IgD-negative memory B cell (primary cell): ENCODE results near the gene PMVK. TPM values are rescaled to one million over a fixed set of nuclear protein-coding genes. Genes with fewer than 3 reads are reported as not detected.
A peak's percentile ranks its signal among the peaks of the same experiment; 100 is the strongest.

Experiments
- H3K27ac Mint-ChIP-seq, 3 donors: one replicate each; pipeline ENCODE4 v1.8.0; 2020 to 2022; ENCODE audit warnings: mild to moderate bottlenecking in 3 of 3, mixed read lengths in 3 of 3, moderate library complexity in 1 of 3
- H3K27me3 Mint-ChIP-seq: one replicate; pipeline ENCODE4 v1.8.0; 2021; ENCODE audit warnings: mixed read lengths
- H3K36me3 Mint-ChIP-seq: one replicate; pipeline ENCODE4 v1.8.0; 2020; ENCODE audit warnings: mild to moderate bottlenecking, mixed read lengths
- H3K4me1 Mint-ChIP-seq, 3 donors: one replicate each; pipeline ENCODE4 v1.8.0; 2020 to 2022; ENCODE audit warnings: mixed read lengths in 3 of 3, mild to moderate bottlenecking in 1 of 3
- H3K4me3 Mint-ChIP-seq, 4 donors: one replicate each; pipeline ENCODE4 v1.8.0; 2020 to 2022; ENCODE audit warnings: mild to moderate bottlenecking in 4 of 4, mixed read lengths in 4 of 4, moderate library complexity in 3 of 4
- H3K9me3 Mint-ChIP-seq, 3 donors: one replicate each; pipeline ENCODE4 v1.8.0; 2020 to 2021; ENCODE audit warnings: mixed read lengths in 3 of 3, mild to moderate bottlenecking in 1 of 3
- polyA plus RNA-seq: library from polyadenylated mRNA; unstranded; fragments of 300-500 nt; fragmentation: Illumina TruSeq; gene quantifications from one replicate; pipeline ENCODE4 v1.2.3, GENCODE V29; 2021

Gene PMVK
- polyA plus RNA-seq, 1 donor from 2014 or later = 78.3 TPM

DNA sequence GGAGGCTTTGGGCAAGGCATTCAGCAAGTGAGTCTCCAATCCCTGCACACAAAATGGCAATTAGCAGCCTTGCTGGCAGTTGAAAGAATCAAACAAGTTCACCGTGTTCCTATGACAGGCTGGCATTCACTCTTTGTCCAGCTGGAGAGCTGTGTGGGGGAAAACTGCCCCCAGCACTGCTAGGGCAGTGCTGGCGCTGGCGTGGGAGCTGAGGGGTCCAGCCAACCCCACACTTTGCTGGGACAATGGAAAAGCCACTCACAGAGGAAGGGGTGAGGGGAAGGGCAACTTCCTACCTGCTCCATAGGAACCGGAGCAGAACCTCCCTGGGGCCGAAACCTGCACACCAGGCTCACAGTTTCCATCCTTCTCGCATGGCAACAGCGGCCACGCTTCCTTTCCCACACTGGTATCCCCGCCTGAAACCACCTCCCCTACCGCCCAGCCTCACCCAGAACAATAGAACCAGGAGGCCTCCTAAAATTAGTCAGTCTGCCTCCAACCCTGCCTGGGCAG is 39.7 kb downstream of the PMVK start:
- no peaks in the 10 kb centered on the region for H3K9me3 Mint-ChIP-seq
- no peak overlapping the region for H3K4me3 Mint-ChIP-seq
- H3K36me3 Mint-ChIP-seq = peaks cover 5% of the 10 kb centered on the region
- H3K27me3 Mint-ChIP-seq = no peaks in the 10 kb centered on the region
- peaks cover 0 to 3% (median 0%) of the 10 kb centered on the region in 3 donors for H3K4me1 Mint-ChIP-seq
- H3K27ac Mint-ChIP-seq = no peak overlapping the region

DNA sequence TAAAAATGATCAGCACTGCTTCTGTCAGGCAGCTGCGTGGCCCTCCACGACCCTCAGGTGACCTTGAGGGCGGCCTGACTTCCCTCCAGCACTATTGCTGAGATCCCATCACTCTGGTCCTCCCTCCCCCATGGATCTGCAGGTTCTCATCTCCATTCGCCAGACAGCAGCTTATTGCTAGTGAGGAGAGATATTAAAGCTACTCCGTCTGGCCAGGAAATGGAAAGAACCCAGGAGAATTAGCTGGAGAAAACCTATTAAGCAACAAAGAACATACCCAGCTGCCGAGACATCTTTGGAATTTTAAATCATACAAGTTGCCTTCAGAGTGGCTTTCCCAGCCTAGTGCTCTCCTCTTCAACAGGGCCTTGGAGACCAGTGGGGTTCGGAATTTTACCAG is 40.7 kb downstream of the PMVK start:
- Mint-ChIP-seq H3K36me3 (peaks cover 5% of the 10 kb centered on the region), H3K4me1 (peaks cover 0 to 3% (median 0%) of the 10 kb centered on the region in 3 donors), H3K27ac (no peak overlapping the region), H3K4me3 (no peak overlapping the region), H3K27me3 (no peaks in the 10 kb centered on the region), H3K9me3 (no peaks in the 10 kb centered on the region)

DNA sequence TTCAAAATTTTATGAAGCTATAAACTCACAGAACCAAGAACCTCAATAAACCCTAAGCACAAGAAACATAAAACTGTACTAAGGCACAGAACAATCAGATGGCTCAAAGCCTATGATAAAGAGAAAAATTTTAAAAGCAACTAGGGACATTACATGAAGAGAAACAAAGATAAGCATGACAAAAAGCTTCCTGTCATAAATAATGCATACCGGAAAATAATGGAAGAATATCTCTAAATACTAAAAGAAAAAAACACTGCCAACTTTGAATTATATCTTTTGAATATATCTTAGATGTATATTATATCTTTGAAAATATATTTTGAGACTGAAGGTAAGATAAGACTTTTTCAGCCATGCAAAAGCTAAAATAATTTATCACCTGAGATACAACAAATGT is 45.1 kb downstream of the PMVK start:
- H3K36me3 Mint-ChIP-seq = peaks cover 5% of the 10 kb centered on the region
- H3K4me3 Mint-ChIP-seq = no peak overlapping the region
- H3K4me1 Mint-ChIP-seq = no peaks in the 10 kb centered on the region
- H3K27ac Mint-ChIP-seq = no peak overlapping the region
- no peaks in the 10 kb centered on the region for H3K9me3 Mint-ChIP-seq
- peaks cover 2% of the 10 kb centered on the region for H3K27me3 Mint-ChIP-seq

DNA sequence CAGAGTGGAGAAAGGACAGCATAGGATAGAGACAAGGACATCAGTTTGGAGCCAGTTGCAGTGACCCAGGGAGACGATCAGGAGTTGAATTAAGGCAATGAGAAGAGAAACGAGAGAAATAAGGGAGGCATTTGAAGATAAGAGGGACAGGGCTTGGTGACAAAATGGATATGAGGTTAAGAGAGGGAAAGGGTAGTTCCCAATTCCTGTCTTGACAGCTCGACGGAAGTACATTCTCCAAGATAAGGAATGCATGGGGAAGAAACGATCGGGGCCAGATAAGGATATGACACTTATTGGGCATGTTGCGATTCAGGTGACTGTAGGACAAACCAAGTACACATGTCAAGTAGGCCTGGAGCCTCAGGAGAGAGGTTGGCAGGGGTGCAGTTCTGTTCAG is 47.8 kb downstream of the PMVK start:
- no peaks in the 10 kb centered on the region for H3K9me3 Mint-ChIP-seq
- H3K27ac Mint-ChIP-seq = no peak overlapping the region
- peaks cover 2% of the 10 kb centered on the region for H3K27me3 Mint-ChIP-seq
- H3K4me3 Mint-ChIP-seq = no peak overlapping the region
- peaks cover 5% of the 10 kb centered on the region for H3K36me3 Mint-ChIP-seq
- peaks cover 0 to 2% (median 0%) of the 10 kb centered on the region in 3 donors for H3K4me1 Mint-ChIP-seq

DNA sequence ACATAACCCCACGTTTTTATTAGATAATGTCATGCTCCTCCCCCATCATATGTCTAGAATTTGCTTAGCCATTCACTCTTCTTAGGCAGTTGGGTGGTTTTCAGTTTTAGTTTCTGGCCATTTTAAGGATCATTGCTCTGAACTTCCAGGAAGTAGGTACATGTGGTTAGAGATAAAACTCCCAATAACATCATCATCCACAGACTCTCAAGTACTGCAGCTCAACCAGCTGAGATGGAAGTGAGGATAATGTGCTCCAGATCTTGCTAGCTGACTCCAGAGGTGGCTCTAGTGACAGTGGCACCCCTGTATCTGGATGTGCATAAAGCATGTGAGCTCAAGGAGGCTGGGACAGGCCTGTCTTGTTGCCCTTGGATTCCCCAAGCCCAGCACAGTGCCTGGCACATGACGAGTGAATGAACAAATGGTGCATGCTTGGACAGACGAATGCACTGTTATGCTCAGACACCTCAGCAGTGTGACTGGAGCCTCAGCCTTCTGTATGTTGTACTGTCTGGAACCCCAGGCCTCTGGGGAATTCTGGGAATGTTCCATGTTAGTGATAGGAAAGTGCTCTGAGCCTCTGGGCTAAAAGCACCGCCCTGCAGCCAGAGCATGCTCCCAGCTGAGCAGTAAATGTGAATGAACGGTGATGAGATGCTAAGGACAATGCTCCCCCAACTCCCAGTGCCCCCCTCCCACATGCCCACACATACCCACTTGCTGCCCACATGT is 50.1 kb downstream of the PMVK start:
- Mint-ChIP-seq H3K4me3 (no peak overlapping the region), H3K36me3 (peaks cover 3% of the 10 kb centered on the region), H3K9me3 (no peaks in the 10 kb centered on the region), H3K4me1 (peaks cover 0 to 2% (median 0%) of the 10 kb centered on the region in 3 donors), H3K27me3 (peaks cover 2% of the 10 kb centered on the region), H3K27ac (peak overlapping the region in 1 of 3 donors; percentile 24)

DNA sequence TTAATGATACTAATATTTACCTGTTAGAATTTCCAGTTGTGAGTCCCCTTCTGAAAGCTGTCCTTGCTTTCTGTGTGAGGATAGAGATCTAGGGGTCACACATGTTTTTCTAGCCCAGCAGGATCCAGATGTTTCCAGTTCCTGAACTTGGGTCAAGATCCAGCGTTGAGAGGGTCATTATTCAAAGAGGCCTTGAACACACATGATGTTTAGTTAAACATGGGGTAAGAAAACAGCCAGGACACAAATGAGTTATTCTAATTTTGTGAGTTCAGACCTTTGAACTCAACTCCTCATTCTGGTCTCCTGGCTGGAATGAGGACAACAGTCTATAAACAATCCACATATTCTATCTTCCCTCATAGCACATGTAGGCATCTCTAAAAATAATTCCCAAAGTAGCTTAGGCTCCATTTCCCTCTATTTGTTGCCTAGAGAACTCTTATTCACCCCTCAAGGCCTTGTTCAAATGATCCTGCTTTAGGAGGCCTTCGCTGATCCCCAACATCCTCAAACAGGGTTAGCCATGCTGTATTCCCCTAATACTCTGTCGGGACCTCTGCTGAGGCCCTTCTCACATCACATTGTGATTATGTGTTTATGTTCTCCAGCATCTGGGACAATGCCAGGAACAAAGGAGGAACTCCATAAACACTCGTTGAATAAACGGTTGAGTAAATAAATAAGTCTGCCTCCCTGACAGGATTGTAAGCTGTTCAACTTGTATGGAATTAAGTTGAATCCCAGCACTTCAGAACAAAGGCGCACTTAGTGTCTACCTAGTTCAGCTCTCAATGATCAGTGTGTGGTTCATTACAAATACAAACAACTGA is 51.4 kb downstream of the PMVK start:
- H3K27ac Mint-ChIP-seq = peak overlapping the region in 1 of 3 donors; percentile 86
- peaks cover 3% of the 10 kb centered on the region for H3K36me3 Mint-ChIP-seq
- H3K4me1 Mint-ChIP-seq = peaks cover 0 to 2% (median 0%) of the 10 kb centered on the region in 3 donors
- H3K9me3 Mint-ChIP-seq = no peaks in the 10 kb centered on the region
- H3K27me3 Mint-ChIP-seq = peaks cover 2% of the 10 kb centered on the region
- H3K4me3 Mint-ChIP-seq = no peak overlapping the region

DNA sequence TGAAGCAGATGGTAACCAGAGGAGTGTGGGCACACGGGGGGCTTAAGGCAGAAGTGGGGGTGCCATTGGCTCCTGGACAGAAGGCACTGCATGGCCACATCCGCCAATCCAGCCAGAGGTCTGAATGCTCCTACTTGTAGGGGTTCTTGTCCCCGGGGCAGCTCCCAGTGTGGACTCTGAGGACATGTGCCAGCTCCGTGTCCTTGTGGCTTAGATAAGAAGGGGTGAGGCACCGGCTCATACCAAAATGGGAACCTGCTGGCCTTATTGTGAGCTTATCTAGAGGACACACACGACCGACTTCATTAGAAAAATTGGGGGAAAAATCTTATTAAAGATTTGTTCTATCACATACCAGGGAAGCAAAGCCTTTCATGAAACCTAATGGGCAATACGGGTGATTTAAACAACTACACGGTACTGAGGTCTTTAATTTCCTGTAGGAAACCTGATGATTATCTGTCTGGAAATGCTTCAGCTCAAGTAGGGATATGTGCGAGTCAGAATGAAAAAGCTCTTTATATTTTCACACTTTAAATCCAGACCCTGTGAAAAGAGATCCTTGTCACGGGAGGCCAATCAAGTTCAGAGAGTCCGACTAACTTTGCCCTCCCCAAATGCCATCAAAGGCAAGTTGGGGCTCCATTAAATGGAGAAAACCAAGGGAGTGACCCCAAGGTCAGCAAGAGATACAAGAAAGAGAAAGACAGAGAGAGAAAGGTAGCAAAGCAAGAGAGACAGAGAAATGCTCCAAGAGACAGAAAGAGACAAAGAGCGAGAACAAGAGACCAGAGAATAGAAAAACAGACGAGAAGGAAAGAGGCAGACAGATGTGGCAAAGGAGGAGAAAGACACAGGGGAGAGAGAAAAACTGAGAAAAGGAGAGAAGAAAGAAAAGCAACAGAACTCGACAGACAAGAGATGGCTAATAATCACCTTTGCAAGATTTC is 52.3 kb downstream of the PMVK start:
- H3K4me1 Mint-ChIP-seq = peaks cover 0 to 2% (median 0%) of the 10 kb centered on the region in 3 donors
- peaks cover 2% of the 10 kb centered on the region for H3K27me3 Mint-ChIP-seq
- peak overlapping the region in 1 of 3 donors; percentile 86 for H3K27ac Mint-ChIP-seq
- H3K9me3 Mint-ChIP-seq = no peaks in the 10 kb centered on the region
- no peak overlapping the region for H3K4me3 Mint-ChIP-seq
- H3K36me3 Mint-ChIP-seq = peaks cover under 1% of the 10 kb centered on the region

DNA sequence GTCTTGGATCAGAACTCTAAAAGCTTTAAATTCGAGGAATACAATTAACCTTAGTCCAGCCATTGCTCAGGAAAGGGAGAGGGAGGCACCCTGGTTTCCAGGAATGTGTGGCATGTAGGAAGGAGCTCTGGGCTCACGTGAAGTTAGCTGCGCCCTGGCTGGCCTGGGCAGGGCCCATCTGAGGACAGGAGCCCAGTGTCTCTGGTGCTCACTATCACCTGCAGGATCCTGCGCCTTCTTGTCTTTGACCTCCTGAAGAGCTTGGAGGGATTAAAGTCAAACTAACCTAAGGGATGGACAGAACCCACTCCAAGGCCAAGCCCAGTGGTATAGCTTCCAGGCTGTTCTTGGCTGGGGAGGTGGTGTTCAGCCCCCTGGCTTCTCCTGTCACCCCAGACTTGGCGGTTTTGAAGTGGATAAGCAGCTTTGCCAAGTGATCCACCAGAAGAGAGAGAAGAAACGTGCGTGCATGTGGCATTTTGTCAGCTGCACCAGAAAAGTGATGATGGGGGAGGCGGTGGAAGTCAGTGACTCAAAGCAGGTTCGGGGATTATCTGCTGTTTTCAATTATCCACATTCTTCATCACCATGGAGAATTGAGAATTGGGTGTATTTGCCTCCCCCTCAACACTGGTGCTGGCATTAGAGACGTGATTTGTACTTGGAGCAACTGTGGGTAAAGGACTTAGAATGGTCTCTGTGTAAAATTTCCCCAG is 54.5 kb downstream of the PMVK start:
- no peaks in the 10 kb centered on the region for H3K9me3 Mint-ChIP-seq
- peaks cover 1% of the 10 kb centered on the region for H3K27me3 Mint-ChIP-seq
- H3K4me1 Mint-ChIP-seq = peaks cover 0 to 2% (median 0%) of the 10 kb centered on the region in 3 donors
- H3K4me3 Mint-ChIP-seq = no peak overlapping the region
- H3K36me3 Mint-ChIP-seq = no peaks in the 10 kb centered on the region
- no peak overlapping the region for H3K27ac Mint-ChIP-seq

DNA sequence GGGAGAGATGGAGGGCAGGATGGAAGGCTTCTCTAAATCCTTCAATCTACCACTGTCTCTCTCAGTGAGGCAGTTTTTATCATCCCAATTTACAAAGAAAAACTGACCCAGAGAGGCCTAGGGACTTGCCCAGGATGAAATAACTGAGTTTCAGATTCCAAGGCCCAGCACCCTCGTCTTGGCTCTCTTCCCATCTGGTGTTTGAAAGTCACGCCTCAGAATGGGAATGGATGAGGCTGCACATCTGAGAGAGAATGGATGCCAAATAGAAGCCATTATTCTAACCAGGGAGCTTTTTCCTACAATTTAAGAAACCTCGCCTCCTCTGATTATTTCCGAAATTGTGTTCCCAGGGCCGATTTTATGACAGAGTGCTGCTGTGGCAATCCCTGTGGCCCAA is 55.8 kb downstream of the PMVK start:
- no peak overlapping the region for H3K4me3 Mint-ChIP-seq
- no peaks in the 10 kb centered on the region for H3K36me3 Mint-ChIP-seq
- peaks cover 2% of the 10 kb centered on the region for H3K27me3 Mint-ChIP-seq
- H3K9me3 Mint-ChIP-seq = no peaks in the 10 kb centered on the region
- no peak overlapping the region for H3K27ac Mint-ChIP-seq
- no peaks in the 10 kb centered on the region for H3K4me1 Mint-ChIP-seq

DNA sequence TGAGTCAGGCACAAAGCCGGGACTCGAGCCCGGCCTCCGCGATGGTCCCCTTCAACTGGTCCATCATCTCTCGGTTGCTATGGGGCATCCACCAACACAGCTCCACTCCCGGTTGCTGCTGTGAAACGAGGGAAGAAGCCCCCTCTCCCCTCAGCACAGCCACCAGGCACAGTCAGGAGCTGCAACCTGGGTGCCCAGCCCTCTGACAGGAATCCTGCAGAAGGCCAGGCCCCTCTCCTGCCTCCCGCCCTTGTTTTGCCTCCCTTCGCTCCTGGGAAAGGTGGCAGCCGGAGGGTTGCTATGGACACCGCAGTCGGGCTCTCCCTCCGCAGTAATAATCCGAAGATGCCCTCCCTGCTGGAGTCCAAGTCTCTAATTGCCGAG is 57.5 kb downstream of the PMVK start:
- Mint-ChIP-seq H3K36me3 (no peaks in the 10 kb centered on the region), H3K4me1 (no peaks in the 10 kb centered on the region), H3K27me3 (peaks cover 2% of the 10 kb centered on the region), H3K27ac (no peak overlapping the region), H3K9me3 (no peaks in the 10 kb centered on the region), H3K4me3 (no peak overlapping the region)

DNA sequence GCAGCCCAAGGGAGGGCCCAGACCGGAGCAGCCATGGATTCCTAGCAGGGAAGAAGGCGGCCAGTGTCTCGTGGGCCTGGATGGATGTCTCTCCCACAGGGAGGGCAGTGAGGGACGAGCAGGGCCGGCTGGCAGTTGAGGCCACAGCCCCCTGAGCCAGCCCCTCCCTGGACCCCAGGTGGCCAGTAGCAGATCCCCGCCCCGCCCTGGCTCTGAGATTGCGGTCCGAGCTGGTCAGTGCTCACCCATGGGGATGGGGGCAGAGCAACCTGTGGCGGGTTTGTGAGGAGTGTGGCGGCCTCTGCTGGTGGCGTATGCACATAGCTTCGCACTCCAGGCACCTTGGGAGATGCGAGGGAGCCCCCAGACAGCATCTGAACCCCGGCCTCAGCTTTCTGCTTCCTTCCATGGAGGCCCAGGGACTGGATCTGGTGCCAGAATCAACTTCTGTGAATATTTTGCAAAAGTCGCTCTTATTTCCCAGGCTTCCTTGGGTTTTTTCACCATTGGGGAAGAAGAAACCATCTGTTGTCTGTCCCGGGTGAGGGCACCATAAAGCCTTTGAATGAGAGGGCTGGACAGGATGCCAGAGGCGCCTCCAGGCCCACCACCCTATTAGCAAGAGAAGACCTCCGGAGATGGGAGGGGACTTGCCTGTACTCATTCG is 58.0 kb downstream of the PMVK start:
- Mint-ChIP-seq H3K4me3 (no peak overlapping the region), H3K4me1 (no peaks in the 10 kb centered on the region), H3K36me3 (no peaks in the 10 kb centered on the region), H3K9me3 (no peaks in the 10 kb centered on the region), H3K27me3 (peaks cover 7% of the 10 kb centered on the region), H3K27ac (no peak overlapping the region)

DNA sequence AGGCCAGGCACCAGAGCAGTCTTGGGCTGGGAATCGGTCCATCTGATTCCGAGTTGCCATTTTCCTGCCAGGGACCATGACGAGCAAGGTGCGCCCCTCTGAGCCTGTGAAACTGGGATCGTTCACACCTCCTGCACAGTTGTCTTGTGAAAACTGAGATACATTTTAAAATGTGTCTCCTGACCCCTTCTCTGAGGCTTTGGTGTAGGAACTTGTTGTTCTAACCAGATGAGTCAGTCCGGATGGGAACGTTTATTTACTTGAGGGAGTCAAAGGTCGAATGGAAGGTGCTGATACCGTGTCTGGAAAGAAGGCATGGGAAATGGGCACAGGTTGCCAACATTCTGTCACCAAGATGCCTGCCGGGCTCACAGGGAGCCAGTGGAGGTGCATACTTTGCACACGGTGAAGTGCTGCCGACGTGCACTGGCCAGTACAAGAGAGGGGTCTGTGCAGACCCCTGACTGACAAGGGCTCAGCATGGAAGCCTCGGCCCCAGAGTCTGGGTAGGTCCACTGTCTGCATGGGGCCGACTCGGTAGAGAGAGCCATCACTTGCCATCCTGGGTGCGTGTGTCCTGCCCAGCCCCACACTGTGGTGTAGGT is 59.0 kb downstream of the PMVK start:
- Mint-ChIP-seq H3K9me3 (no peaks in the 10 kb centered on the region), H3K4me3 (no peak overlapping the region), H3K27me3 (peaks cover 8% of the 10 kb centered on the region), H3K4me1 (no peaks in the 10 kb centered on the region), H3K36me3 (no peaks in the 10 kb centered on the region), H3K27ac (no peak overlapping the region)

DNA sequence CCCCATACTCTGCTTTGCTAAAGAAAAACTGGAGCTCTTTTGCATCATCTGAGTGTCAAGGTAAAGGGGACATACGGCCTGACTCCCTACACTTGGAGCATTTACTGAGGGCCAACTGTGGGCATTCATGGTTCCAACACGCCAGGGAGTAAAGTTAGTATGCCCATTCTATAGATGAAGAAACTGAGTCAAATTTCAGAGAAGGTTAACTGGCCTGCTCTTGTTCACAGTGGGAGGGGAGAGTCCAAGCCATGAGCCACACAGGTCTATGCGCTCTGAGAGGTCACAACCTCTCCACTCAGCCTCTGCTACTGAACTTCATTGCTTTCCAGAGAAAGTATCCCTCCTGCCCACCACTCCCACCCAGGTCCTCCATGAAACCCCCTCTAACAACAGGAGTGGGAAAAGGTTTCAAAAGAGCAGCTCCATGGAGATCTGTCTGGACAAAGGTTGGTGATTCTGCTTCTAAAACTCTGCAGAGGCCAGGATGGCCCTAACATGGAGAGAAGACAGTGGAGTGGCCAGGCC is 59.6 kb downstream of the PMVK start:
- Mint-ChIP-seq H3K9me3 (no peaks in the 10 kb centered on the region), H3K27ac (no peak overlapping the region), H3K4me3 (no peak overlapping the region), H3K4me1 (no peaks in the 10 kb centered on the region), H3K27me3 (peaks cover 8% of the 10 kb centered on the region), H3K36me3 (no peaks in the 10 kb centered on the region)
